ENCODE data around the gene RPGR.

RPGR gene, protein sequence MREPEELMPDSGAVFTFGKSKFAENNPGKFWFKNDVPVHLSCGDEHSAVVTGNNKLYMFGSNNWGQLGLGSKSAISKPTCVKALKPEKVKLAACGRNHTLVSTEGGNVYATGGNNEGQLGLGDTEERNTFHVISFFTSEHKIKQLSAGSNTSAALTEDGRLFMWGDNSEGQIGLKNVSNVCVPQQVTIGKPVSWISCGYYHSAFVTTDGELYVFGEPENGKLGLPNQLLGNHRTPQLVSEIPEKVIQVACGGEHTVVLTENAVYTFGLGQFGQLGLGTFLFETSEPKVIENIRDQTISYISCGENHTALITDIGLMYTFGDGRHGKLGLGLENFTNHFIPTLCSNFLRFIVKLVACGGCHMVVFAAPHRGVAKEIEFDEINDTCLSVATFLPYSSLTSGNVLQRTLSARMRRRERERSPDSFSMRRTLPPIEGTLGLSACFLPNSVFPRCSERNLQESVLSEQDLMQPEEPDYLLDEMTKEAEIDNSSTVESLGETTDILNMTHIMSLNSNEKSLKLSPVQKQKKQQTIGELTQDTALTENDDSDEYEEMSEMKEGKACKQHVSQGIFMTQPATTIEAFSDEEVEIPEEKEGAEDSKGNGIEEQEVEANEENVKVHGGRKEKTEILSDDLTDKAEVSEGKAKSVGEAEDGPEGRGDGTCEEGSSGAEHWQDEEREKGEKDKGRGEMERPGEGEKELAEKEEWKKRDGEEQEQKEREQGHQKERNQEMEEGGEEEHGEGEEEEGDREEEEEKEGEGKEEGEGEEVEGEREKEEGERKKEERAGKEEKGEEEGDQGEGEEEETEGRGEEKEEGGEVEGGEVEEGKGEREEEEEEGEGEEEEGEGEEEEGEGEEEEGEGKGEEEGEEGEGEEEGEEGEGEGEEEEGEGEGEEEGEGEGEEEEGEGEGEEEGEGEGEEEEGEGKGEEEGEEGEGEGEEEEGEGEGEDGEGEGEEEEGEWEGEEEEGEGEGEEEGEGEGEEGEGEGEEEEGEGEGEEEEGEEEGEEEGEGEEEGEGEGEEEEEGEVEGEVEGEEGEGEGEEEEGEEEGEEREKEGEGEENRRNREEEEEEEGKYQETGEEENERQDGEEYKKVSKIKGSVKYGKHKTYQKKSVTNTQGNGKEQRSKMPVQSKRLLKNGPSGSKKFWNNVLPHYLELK

GRCh38 chrX:38327007-38327774 lies at the start of gene RPGR:
Gene RPGR (minus strand): TSS chrX:38327509. CDS start chrX:38327367, 142 bp downstream.
- no peaks in the 10 kb centered on the region for H3K9me3 ChIP-seq (ENCODE audit: control insufficient read depth, insufficient read depth, low read depth, low read length)
- no peaks in the 10 kb centered on the region for H3K36me3 ChIP-seq (ENCODE audit: control insufficient read depth, insufficient read depth, low read length)
- no peaks in the 10 kb centered on the region for H3K27me3 ChIP-seq (ENCODE audit: control insufficient read depth, insufficient read depth, low read length)
- H3K9ac ChIP-seq (ENCODE audit: low read length) = peak within 1 kb of the TSS; percentile 84
- peak within 1 kb of the TSS; percentile 79 for H3K27ac ChIP-seq (ENCODE audit: low read depth, low read length)
- H3K4me3 ChIP-seq (ENCODE audit: low read depth, low read length) = peak within 1 kb of the TSS; percentile 95
- peaks cover 3% of the 10 kb centered on the region; the same call in 1 of the 2 replicates for H3K4me1 ChIP-seq (ENCODE audit: control insufficient read depth, insufficient read depth, low read length)

DNA sequence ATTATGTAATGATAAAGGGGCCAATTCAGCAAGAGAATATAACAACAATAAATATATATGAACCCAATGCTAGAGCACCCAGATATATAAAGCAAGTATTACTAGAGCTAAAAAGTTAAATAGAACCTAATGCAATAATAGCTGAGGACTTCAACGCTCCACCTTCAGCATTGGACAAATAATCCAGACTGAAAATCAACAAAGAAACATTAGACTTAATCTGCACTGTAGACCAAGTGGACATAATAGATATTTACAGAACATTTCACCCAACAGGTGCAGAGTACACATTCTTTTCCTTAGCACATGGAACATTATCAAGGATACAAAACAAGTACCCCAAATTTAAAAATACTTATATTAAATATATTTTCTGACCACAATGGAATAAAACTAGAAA lies 49.4 kb upstream of the RPGR start:
- no peak overlapping the region for H3K9ac ChIP-seq (ENCODE audit: low read length)
- H3K4me1 ChIP-seq (ENCODE audit: control insufficient read depth, insufficient read depth, low read length) = no peaks in the 10 kb centered on the region
- H3K4me3 ChIP-seq (ENCODE audit: low read depth, low read length) = no peak overlapping the region
- H3K27ac ChIP-seq (ENCODE audit: low read depth, low read length) = no peak overlapping the region
- no peaks in the 10 kb centered on the region for H3K9me3 ChIP-seq (ENCODE audit: control insufficient read depth, insufficient read depth, low read depth, low read length)
- peaks cover 22% of the 10 kb centered on the region for H3K27me3 ChIP-seq (ENCODE audit: control insufficient read depth, insufficient read depth, low read length)
- no peaks in the 10 kb centered on the region for H3K36me3 ChIP-seq (ENCODE audit: control insufficient read depth, insufficient read depth, low read length)

DNA sequence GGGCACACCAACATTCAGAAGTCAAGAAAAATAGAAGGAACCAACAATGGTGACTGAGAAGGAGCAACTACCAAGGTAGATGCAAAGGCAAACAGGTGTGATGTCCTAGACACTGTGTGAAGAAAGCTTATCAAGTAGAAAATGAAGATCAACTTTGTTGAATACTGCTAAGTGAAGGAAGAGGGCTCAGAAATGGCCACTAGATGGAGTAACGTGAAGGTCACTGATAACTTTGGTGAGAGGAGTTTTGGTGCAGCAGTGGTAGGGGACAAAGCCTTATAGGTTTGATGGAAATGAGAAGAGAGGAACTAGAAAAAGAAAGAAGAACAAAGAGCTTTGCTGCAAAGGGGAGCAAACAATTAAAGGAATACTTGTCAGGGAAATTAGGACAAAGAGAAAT lies 48.6 kb upstream of the RPGR start:
- H3K9me3 ChIP-seq (ENCODE audit: control insufficient read depth, insufficient read depth, low read depth, low read length) = no peaks in the 10 kb centered on the region
- peaks cover 25% of the 10 kb centered on the region for H3K27me3 ChIP-seq (ENCODE audit: control insufficient read depth, insufficient read depth, low read length)
- no peak overlapping the region for H3K9ac ChIP-seq (ENCODE audit: low read length)

GRCh38 chrX:38374431-38374830 lies 47.1 kb upstream of the RPGR start:
- no peak overlapping the region for H3K9ac ChIP-seq (ENCODE audit: low read length)
- no peaks in the 10 kb centered on the region for H3K9me3 ChIP-seq (ENCODE audit: control insufficient read depth, insufficient read depth, low read depth, low read length)
- peaks cover 25% of the 10 kb centered on the region for H3K27me3 ChIP-seq (ENCODE audit: control insufficient read depth, insufficient read depth, low read length)
- no peak overlapping the region for H3K4me3 ChIP-seq (ENCODE audit: low read depth, low read length)
- no peak overlapping the region for H3K27ac ChIP-seq (ENCODE audit: low read depth, low read length)
- H3K36me3 ChIP-seq (ENCODE audit: control insufficient read depth, insufficient read depth, low read length) = no peaks in the 10 kb centered on the region
- H3K4me1 ChIP-seq (ENCODE audit: control insufficient read depth, insufficient read depth, low read length) = no peaks in the 10 kb centered on the region

More for the DNA sequence above, 48.6 kb upstream of the RPGR start:
- no peaks in the 10 kb centered on the region for H3K4me1 ChIP-seq (ENCODE audit: control insufficient read depth, insufficient read depth, low read length)
- no peak overlapping the region for H3K27ac ChIP-seq (ENCODE audit: low read depth, low read length)
- H3K4me3 ChIP-seq (ENCODE audit: low read depth, low read length) = no peak overlapping the region
- H3K36me3 ChIP-seq (ENCODE audit: control insufficient read depth, insufficient read depth, low read length) = no peaks in the 10 kb centered on the region

GRCh38 chrX:38371641-38372040 lies 44.3 kb upstream of the RPGR start:
- H3K9ac ChIP-seq (ENCODE audit: low read length) = no peak overlapping the region
- peaks cover 25% of the 10 kb centered on the region for H3K27me3 ChIP-seq (ENCODE audit: control insufficient read depth, insufficient read depth, low read length)
- no peak overlapping the region for H3K4me3 ChIP-seq (ENCODE audit: low read depth, low read length)
- no peaks in the 10 kb centered on the region for H3K4me1 ChIP-seq (ENCODE audit: control insufficient read depth, insufficient read depth, low read length)
- H3K27ac ChIP-seq (ENCODE audit: low read depth, low read length) = no peak overlapping the region
- H3K9me3 ChIP-seq (ENCODE audit: control insufficient read depth, insufficient read depth, low read depth, low read length) = no peaks in the 10 kb centered on the region
- no peaks in the 10 kb centered on the region for H3K36me3 ChIP-seq (ENCODE audit: control insufficient read depth, insufficient read depth, low read length)

- H3K4me1 ChIP-seq (ENCODE audit: control insufficient read depth, insufficient read depth, low read length) = no peaks in the 10 kb centered on the region
- H3K36me3 ChIP-seq (ENCODE audit: control insufficient read depth, insufficient read depth, low read length) = no peaks in the 10 kb centered on the region
- no peaks in the 10 kb centered on the region for H3K9me3 ChIP-seq (ENCODE audit: control insufficient read depth, insufficient read depth, low read depth, low read length)
- peaks cover 13% of the 10 kb centered on the region for H3K27me3 ChIP-seq (ENCODE audit: control insufficient read depth, insufficient read depth, low read length)
- H3K27ac ChIP-seq (ENCODE audit: low read depth, low read length) = no peak overlapping the region
- no peak overlapping the region for H3K4me3 ChIP-seq (ENCODE audit: low read depth, low read length)
- no peak overlapping the region for H3K9ac ChIP-seq (ENCODE audit: low read length)
These were observed 41.5 kb upstream of the RPGR start for GRCh38 chrX:38368774-38369173.

DNA sequence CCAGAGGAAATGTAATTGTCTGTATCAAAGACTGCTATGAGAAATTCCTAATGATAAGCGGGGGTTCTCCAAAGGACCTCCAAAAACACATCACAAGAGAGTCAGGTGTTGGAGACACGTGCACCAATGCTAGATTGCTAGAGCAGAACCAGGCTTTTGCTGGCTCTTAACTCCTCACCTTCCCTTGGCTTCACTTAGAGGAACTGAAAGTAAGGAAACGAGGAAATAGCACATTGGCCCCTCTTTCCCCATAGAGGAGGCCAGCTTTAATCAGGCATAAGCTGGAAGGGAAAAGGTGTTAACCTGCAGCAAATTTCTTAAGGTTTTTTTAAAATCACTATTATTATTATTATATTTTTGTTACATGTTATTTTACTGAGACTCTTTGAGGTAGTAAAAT lies 38.6 kb upstream of the RPGR start:
- H3K27ac ChIP-seq (ENCODE audit: low read depth, low read length) = no peak overlapping the region

GRCh38 chrX:38363046-38363445 lies 35.7 kb upstream of the RPGR start:
- no peaks in the 10 kb centered on the region for H3K4me1 ChIP-seq (ENCODE audit: control insufficient read depth, insufficient read depth, low read length)
- no peak overlapping the region for H3K27ac ChIP-seq (ENCODE audit: low read depth, low read length)
- H3K27me3 ChIP-seq (ENCODE audit: control insufficient read depth, insufficient read depth, low read length) = no peaks in the 10 kb centered on the region
- H3K4me3 ChIP-seq (ENCODE audit: low read depth, low read length) = no peak overlapping the region
- H3K9me3 ChIP-seq (ENCODE audit: control insufficient read depth, insufficient read depth, low read depth, low read length) = no peaks in the 10 kb centered on the region
- H3K36me3 ChIP-seq (ENCODE audit: control insufficient read depth, insufficient read depth, low read length) = no peaks in the 10 kb centered on the region
- H3K9ac ChIP-seq (ENCODE audit: low read length) = no peak overlapping the region

More for the DNA sequence above, 38.6 kb upstream of the RPGR start:
- no peaks in the 10 kb centered on the region for H3K9me3 ChIP-seq (ENCODE audit: control insufficient read depth, insufficient read depth, low read depth, low read length)
- no peak overlapping the region for H3K9ac ChIP-seq (ENCODE audit: low read length)
- H3K4me3 ChIP-seq (ENCODE audit: low read depth, low read length) = no peak overlapping the region
- H3K4me1 ChIP-seq (ENCODE audit: control insufficient read depth, insufficient read depth, low read length) = no peaks in the 10 kb centered on the region
- no peaks in the 10 kb centered on the region for H3K27me3 ChIP-seq (ENCODE audit: control insufficient read depth, insufficient read depth, low read length)
- no peaks in the 10 kb centered on the region for H3K36me3 ChIP-seq (ENCODE audit: control insufficient read depth, insufficient read depth, low read length)

- Histone ChIP-seq H3K27me3 (ENCODE audit: control insufficient read depth, insufficient read depth, low read length) (no peaks in the 10 kb centered on the region), H3K9me3 (ENCODE audit: control insufficient read depth, insufficient read depth, low read depth, low read length) (no peaks in the 10 kb centered on the region), H3K27ac (ENCODE audit: low read depth, low read length) (no peak overlapping the region), H3K4me1 (ENCODE audit: control insufficient read depth, insufficient read depth, low read length) (no peaks in the 10 kb centered on the region), H3K4me3 (ENCODE audit: low read depth, low read length) (no peak overlapping the region), H3K36me3 (ENCODE audit: control insufficient read depth, insufficient read depth, low read length) (no peaks in the 10 kb centered on the region), H3K9ac (ENCODE audit: low read length) (no peak overlapping the region)
These were observed 30.7 kb upstream of the RPGR start for GRCh38 chrX:38357747-38358673.
